Activated naive CD8-positive, alpha-beta T cell (primary cell): ENCODE data around the gene HNRNPM.
A peak's percentile ranks its signal among the peaks of the same experiment; 100 is the strongest.
"Not testable (repeated sequence)": the region's sequence is repeated elsewhere in the genome, so short reads cannot be mapped to it uniquely, and the experiment has no call there.

Experiments
- H3K27ac Mint-ChIP-seq: one replicate; pipeline ENCODE4 v1.8.0; 2021; ENCODE audit warnings: mixed read lengths
- H3K27me3 Mint-ChIP-seq: one replicate; pipeline ENCODE4 v1.8.0; 2021; ENCODE audit warnings: mixed read lengths
- H3K36me3 Mint-ChIP-seq: one replicate; pipeline ENCODE4 v1.8.0; 2021; ENCODE audit warnings: mixed read lengths
- H3K4me1 Mint-ChIP-seq: one replicate; pipeline ENCODE4 v1.8.0; 2021; ENCODE audit warnings: low read depth, mixed read lengths
- H3K4me3 Mint-ChIP-seq: one replicate; pipeline ENCODE4 v1.8.0; 2021; ENCODE audit warnings: mild to moderate bottlenecking, mixed read lengths
- H3K9me3 Mint-ChIP-seq: one replicate; pipeline ENCODE4 v1.8.0; 2021; ENCODE audit warnings: low read depth, mixed read lengths

The HNRNPM gene

DNA sequence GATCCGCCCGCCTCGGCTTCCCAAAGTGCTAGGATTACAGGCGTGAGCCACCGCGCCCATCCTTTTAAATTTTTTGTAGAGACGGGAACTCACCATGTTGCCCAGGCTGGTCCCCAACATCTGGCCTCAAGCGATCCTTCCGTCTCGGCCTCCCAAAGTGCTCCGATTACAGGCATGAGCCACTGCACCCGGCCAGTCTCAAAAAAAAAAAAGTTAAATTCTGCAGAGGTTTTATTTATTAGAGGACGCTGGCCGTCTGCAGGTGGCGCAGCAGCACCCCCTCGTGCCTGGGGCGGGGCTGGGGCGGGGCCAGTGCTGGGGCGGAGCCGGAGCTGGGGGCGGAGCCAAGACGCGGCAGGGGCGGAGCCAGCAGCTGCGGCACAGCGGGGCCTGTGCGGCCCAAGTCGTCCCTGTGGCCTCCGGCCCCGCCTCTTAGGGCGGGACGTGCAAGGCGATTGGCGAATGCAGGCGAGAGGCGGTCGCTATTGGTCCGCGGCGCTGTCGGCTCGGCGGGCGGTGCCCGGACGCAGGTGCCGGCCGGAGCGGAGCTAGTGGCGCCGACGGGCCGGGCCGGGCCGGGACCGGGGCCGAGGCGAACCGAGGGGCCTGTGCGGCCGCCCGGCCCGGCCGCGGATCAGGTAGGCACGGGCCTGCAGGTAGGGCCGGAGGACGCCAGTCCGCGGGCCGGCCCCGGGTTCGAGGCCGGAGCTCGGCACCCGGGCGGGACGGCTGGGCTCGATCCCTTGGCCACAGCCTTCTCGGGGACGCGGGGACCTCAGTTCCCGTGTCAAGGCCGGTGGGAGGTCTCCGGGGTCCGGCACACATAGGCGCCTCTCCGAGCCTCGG is 31.8 kb upstream of the HNRNPM start, which contains the start of gene MARCHF2:
MARCHF2 (plus strand) TSS at position 523 of the 846 bp plus-strand sequence. CDS start 8,536 bp downstream, outside the sequence.
- Mint-ChIP-seq H3K27ac (no peak within 1 kb of the TSS), H3K27me3 (no peaks in the 10 kb centered on the region), H3K4me1 (peaks cover 8% of the 10 kb centered on the region), H3K36me3 (no peaks in the 10 kb centered on the region), H3K4me3 (peak within 1 kb of the TSS; percentile 77), H3K9me3 (no peaks in the 10 kb centered on the region)

DNA sequence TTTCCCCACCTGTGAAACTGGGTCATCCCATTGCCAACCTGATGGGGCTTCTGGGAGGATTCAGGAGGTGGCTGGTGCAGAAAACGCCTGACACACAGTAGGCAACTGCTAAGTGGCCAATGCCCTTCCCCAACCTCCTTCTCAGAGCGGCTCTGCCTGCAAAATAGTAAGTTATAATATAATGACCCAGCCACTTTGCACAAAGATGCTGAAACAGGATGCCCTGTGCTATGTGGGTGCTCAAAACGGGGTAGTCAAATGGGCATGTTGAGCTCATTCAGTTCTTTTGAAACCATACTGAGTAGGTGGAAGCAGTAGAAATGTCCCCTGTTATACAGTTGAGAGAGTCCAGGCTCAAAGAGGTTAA is 31.2 kb upstream of the HNRNPM start:
- no peaks in the 10 kb centered on the region for H3K36me3 Mint-ChIP-seq
- H3K4me3 Mint-ChIP-seq = peak overlapping the region; percentile 77
- no peaks in the 10 kb centered on the region for H3K9me3 Mint-ChIP-seq
- H3K4me1 Mint-ChIP-seq = peaks cover 8% of the 10 kb centered on the region
- H3K27ac Mint-ChIP-seq = no peak overlapping the region
- H3K27me3 Mint-ChIP-seq = no peaks in the 10 kb centered on the region

DNA sequence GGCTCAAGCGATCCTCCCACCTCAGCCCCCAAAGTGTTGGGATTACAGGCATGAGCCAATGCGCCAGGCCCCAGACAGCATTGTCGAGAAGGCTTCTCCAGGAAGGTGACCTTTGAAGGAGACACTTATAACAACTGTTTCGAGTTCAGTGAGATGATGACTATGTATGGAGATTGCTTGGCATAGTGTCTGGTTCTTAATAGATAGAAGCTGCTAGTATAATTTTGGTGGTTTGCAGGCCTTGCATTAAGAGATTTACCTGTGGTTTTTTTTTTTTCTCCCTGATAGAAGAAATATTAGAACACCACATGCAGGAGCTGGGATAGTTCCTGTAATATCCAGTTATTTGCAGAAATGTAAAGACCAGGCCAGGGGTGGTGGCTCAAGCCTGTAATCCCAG is 28.0 kb upstream of the HNRNPM start:
- Mint-ChIP-seq H3K27me3 (no peaks in the 10 kb centered on the region), H3K36me3 (no peaks in the 10 kb centered on the region), H3K4me3 (no peak overlapping the region), H3K9me3 (no peaks in the 10 kb centered on the region), H3K4me1 (peaks cover 6% of the 10 kb centered on the region), H3K27ac (no peak overlapping the region)

DNA sequence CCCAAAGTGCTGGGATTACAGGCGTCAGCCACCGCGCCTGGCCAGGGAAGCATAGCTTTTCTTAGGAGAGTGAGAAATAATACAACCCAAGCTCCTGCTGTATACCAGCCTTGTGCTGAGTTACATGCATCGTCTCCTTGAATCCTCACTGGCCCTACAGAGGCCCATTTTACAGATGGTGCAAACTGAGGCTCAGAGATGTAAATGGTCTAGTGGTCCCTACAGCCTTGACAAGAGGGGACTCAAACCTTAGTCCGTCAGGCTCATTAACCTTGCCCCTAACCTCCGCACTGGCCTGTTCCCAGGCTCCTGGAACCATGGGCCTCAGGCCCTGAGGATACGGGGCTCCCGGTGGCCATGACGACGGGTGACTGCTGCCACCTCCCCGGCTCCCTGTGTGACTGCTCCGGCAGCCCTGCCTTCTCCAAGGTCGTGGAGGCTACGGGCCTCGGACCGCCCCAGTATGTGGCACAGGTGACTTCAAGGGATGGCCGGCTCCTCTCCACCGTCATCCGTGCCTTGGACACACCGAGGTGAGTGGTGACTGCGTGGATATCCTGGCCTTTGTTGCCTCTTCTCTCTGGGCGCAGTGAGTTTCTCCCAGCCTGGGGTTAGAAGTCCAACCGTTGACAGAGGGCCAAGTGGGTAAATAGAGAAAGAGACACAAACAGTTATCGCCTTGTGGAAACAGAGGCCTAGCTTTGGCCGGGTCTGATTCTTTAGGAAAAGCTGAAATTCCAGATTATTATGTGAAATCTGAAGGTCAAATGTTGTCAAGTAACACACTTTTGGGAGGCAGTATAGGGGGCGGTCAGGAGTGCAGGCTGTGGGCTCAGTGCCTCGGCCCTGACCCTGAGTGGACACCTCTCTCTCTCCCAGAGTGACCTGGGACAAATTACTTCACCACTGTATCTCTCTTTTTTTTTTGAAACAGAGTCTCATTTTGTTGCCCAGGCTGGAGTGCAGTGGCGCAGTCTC is 23.0 kb upstream of the HNRNPM start:
- Mint-ChIP-seq H3K4me3 (no peak overlapping the region), H3K9me3 (no peaks in the 10 kb centered on the region), H3K27ac (no peak overlapping the region), H3K4me1 (no peaks in the 10 kb centered on the region), H3K27me3 (no peaks in the 10 kb centered on the region), H3K36me3 (peaks cover 3% of the 10 kb centered on the region)

DNA sequence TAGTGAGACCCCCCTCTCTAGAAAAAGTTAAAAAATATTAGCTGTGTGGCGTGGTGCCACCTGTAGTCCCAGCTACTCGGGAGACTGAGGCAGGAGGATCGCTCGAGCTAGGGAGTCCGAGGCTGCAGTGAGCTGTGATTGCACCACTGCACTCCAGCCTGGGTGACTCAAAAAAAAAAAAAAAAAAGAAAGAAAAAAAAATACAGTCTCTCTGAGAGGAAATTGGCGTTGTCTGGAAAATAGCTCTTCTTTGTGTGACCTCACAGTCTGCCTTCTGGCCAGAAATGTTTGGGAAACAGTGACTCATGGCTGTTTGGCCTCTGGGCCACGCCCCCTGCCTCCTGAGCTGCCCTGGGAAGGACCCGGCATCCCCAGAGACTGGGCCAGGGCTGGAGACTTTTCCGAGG is 21.0 kb upstream of the HNRNPM start:
- H3K4me3 Mint-ChIP-seq = no peak overlapping the region
- no peaks in the 10 kb centered on the region for H3K4me1 Mint-ChIP-seq
- H3K27me3 Mint-ChIP-seq = no peaks in the 10 kb centered on the region
- H3K36me3 Mint-ChIP-seq = peaks cover 3% of the 10 kb centered on the region
- H3K27ac Mint-ChIP-seq = no peak overlapping the region
- H3K9me3 Mint-ChIP-seq = no peaks in the 10 kb centered on the region

DNA sequence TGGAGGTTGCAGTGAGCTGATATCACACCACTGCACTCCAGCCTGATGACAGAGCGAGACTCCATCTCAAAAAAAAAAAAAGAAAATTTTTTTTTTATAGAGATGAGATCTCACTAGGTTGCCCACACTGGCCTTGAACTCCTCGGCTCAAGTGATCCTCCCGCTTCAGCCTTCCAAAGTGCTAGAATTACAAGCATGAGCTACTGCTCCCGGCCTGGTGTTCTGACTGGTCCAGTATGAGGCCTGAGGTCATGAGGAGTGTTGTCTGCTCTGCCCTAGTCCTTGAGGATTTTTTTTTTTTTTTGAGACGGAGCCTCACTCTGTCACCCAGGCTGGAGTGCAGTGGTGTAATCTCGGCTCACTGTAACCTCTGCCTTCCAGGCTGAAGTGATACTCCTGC is 19.4 kb upstream of the HNRNPM start:
- not testable (repeated sequence) for H3K36me3 Mint-ChIP-seq, H3K27ac Mint-ChIP-seq, H3K4me1 Mint-ChIP-seq, H3K4me3 Mint-ChIP-seq, H3K9me3 Mint-ChIP-seq, H3K27me3 Mint-ChIP-seq

DNA sequence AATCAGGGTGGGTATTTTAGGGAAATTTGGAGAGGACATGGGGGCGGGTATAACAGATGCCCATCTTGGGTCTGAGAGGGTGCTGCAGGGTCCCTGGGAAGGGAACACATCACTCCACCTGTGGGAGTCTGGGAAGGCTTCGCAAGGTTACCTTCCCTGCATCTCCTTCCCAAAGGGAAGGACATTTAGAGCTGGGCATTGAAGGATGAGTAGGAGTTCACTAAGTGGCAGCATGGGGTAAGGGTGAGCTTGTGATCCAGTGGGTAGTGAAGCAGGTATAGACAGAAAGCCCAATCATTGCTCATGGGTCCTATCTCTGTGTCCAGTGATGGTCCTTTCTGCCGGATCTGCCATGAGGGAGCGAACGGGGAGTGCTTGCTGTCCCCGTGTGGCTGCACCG is 18.5 kb upstream of the HNRNPM start:
- H3K27me3 Mint-ChIP-seq = no peaks in the 10 kb centered on the region
- no peaks in the 10 kb centered on the region for H3K4me1 Mint-ChIP-seq
- H3K36me3 Mint-ChIP-seq = peaks cover 3% of the 10 kb centered on the region
- H3K27ac Mint-ChIP-seq = no peak overlapping the region
- no peaks in the 10 kb centered on the region for H3K9me3 Mint-ChIP-seq
- H3K4me3 Mint-ChIP-seq = no peak overlapping the region

DNA sequence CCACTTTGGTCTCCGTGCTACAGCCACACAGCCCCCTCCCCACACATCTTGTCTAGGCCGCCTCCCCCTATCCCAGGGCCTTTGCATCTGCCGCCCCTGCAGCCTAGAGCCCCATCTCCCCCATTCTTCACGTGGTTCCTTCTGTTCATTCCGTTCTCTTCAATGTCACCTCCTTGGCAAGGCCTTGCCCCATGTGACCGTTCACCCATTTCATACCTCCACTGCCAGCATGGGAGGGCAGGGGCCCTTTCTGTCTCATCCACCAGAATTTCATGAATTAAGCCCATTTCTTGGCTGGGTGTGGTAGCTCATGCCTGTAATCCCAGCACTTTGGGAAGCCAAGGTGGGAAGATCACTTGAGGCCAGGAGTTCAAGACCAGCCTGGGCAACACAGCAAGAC is 15.7 kb upstream of the HNRNPM start:
- Mint-ChIP-seq H3K36me3 (peaks cover 3% of the 10 kb centered on the region), H3K27me3 (no peaks in the 10 kb centered on the region), H3K9me3 (no peaks in the 10 kb centered on the region), H3K4me1 (no peaks in the 10 kb centered on the region), H3K4me3 (no peak overlapping the region), H3K27ac (no peak overlapping the region)

DNA sequence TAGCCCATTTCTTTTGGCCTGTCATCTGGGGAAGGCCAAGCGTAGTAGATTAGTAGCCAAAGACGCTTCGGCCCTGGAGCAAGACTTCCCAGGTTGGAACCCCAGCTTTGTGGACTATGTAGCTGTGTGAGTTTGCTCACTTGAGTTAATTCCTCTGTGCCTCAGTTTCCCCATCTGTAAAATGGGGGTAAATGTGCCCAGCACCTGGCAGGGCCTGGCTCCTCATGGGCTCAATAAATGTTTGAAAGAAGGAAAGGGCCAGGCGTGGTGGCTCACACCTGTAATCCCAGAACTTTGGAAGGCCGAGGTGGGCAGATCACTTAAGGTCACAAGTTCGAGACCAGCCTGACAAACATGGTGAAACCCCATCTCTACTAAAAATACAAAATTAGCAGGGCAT is 14.9 kb upstream of the HNRNPM start:
- no peaks in the 10 kb centered on the region for H3K9me3 Mint-ChIP-seq
- no peaks in the 10 kb centered on the region for H3K4me1 Mint-ChIP-seq
- no peak overlapping the region for H3K4me3 Mint-ChIP-seq
- H3K27me3 Mint-ChIP-seq = no peaks in the 10 kb centered on the region
- no peak overlapping the region for H3K27ac Mint-ChIP-seq
- H3K36me3 Mint-ChIP-seq = peaks cover 3% of the 10 kb centered on the region

DNA sequence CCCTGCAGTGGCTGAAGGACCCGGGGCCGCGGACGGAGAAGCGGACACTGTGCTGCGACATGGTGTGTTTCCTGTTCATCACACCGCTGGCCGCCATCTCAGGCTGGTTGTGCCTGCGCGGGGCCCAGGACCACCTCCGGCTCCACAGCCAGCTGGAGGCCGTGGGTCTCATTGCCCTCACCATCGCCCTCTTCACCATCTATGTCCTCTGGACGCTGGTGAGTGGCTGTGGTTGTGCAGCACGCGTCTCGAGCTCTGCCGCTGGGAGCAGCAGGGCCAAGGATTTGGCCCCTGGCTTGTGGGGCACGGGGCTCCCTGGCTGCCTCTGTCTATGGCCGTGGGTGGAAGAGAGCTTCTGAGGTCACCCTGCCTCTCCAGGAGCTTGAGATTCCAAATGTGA is 14.1 kb upstream of the HNRNPM start:
- Mint-ChIP-seq H3K9me3 (no peaks in the 10 kb centered on the region), H3K4me3 (no peak overlapping the region), H3K36me3 (peaks cover 3% of the 10 kb centered on the region), H3K27ac (no peak overlapping the region), H3K27me3 (no peaks in the 10 kb centered on the region), H3K4me1 (peaks cover 2% of the 10 kb centered on the region)

DNA sequence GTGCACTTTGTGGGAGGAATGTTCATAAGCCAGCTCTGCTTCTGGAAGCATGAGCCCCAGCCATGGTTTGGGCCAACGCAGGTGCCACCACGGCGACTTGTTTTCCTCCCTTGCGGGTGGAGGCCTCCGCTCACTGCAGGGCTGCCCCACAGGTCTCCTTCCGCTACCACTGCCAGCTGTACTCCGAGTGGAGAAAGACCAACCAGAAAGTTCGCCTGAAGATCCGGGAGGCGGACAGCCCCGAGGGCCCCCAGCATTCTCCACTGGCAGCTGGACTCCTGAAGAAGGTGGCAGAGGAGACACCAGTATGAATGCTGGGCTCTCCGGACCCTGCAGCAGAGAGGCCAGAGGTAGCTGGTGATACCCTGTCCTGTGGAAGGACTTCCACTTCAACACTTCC is 6.5 kb upstream of the HNRNPM start:
- Mint-ChIP-seq H3K4me3 (no peak overlapping the region), H3K4me1 (peaks cover 6% of the 10 kb centered on the region), H3K9me3 (no peaks in the 10 kb centered on the region), H3K36me3 (no peaks in the 10 kb centered on the region), H3K27ac (no peak overlapping the region), H3K27me3 (no peaks in the 10 kb centered on the region)

DNA sequence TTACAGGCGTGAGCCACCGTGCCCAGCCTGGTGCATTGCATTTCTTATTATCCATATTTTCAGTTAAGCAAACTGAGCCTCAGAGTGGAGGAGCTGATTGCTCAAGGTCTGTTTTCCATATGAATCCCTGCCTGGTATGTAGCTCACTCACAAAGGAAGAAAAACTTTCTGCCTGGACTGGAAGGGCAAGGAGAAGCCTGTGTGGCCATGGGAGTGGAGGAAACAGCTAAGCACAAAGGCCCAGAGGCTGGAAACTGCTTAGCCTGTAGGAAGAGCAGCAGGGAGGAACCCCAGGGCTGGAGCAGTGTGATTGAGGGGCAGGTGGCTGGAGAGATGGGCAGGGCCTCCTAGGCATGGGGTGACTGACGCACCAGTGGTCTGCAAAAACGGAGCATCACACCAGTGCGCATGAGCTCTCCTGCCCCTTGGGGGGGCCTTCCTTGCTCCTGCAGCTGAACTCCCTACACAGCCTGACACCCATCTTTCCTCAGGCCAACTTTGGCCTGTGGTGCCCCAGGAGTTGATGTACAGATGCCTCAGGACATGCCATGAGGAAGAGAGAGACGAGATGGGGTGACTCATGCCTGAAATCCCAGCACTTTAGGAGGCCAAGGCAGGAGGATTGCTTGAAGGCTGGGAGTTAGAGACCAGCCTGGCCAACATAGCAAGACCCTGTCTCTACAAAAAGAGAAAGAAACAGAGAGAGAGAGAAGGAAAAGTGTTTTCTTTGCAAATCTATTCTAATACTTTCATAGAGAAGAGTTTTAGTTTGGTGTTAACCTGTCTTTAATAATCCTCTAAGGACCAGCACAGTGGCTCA is 2.8 kb upstream of the HNRNPM start:
- peak overlapping the region; percentile 17 for H3K4me3 Mint-ChIP-seq
- H3K27ac Mint-ChIP-seq = no peak overlapping the region
- peaks cover 15% of the 10 kb centered on the region for H3K4me1 Mint-ChIP-seq
- H3K27me3 Mint-ChIP-seq = no peaks in the 10 kb centered on the region
- H3K36me3 Mint-ChIP-seq = peaks cover 2% of the 10 kb centered on the region
- no peaks in the 10 kb centered on the region for H3K9me3 Mint-ChIP-seq

DNA sequence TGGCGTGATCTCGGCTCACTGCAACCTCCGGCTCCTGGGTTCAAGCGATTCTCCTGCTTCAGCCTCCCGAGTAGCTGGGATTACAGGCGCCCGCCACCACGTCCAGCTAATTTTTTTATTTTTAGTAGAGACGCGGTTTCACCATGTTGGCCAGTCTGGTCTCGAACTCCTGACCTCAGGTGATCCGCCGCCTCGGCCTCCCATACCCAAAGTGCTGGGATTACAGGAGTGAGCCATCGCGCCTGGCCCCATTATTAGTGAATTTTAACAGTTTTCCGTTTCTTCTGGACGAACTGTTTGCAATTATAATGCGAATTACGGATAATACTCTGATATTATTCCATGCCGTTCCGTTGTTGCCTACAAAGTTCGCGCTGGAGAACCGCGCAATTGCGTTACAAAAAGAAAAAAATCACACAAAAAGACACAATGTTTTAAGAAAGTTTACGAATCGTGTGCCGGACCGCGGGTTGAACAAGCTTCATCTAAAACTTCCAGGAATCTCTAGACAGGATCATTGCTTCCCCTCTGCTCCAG is 567 bp upstream of the HNRNPM start:
- not testable (repeated sequence) for H3K9me3 Mint-ChIP-seq, H3K36me3 Mint-ChIP-seq, H3K27me3 Mint-ChIP-seq
- H3K4me3 Mint-ChIP-seq = peak overlapping the region; percentile 92
- H3K4me1 Mint-ChIP-seq = peaks cover 32% of the 10 kb centered on the region
- peak overlapping the region; percentile 95 for H3K27ac Mint-ChIP-seq

DNA sequence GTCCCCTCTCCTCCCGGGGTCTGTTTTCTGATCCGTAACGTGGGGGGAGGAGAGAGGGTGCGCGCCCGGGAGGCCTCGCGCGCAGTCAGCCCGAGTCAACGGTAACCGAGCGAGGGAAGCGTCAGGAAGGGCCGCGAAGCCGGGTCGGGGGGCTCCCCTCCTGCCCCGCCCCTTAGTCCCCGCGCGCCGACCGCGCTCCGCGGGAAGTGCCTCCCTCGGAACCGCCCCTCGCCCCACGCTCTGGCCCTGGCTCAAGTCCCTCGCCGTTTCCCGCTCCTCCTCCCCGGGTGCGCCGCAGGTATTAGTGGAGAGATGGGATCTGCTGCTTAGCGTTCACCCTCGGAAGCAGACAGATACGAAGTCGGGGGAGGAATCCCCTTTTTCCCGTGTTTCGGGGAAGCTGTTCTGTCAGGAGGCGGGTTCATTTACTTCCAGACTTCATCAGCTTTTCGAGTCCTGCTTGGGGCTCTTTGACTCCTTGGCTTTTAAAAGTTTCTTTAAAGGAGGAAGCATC is 770 bp downstream of the HNRNPM start:
- H3K9me3 Mint-ChIP-seq = no peaks in the 10 kb centered on the region
- H3K36me3 Mint-ChIP-seq = peaks cover 7% of the 10 kb centered on the region
- peak overlapping the region; percentile 92 for H3K4me3 Mint-ChIP-seq
- peaks cover 40% of the 10 kb centered on the region for H3K4me1 Mint-ChIP-seq
- peak overlapping the region; percentile 92 for H3K27ac Mint-ChIP-seq
- no peaks in the 10 kb centered on the region for H3K27me3 Mint-ChIP-seq
